H9 (cell line): Measurements from ENCODE around the gene DGCR2. TPM values are rescaled to one million over a fixed set of nuclear protein-coding genes. Genes with fewer than 3 reads are reported as not detected.

ENCODE experiments used
- DNase-seq: peaks from one replicate; pipeline ENCODE4 v3.0.0-alpha.2; 2017
- H2AFZ ChIP-seq: one replicate; pipeline ENCODE4 v1.6.1; 2013; ENCODE audit warnings: mild to moderate bottlenecking, low read length, control low read depth, moderate library complexity
- H2AK5ac ChIP-seq: 2 replicates; pipeline ENCODE4 v1.6.1; 2013; ENCODE audit warnings: low read length, control low read depth, mixed read lengths; ENCODE audit not compliant: insufficient read length
- H2BK120ac ChIP-seq: one replicate; pipeline ENCODE4 v1.6.1; 2013; ENCODE audit warnings: low read depth, mild to moderate bottlenecking, low read length, control low read depth, inconsistent platforms; ENCODE audit not compliant: poor library complexity, severe bottlenecking
- H2BK12ac ChIP-seq: 2 replicates; pipeline ENCODE4 v1.6.1; 2013; ENCODE audit warnings: low read length, control low read depth, mixed read lengths, low read depth; ENCODE audit not compliant: insufficient read length
- H2BK15ac ChIP-seq: 2 replicates; pipeline ENCODE4 v1.6.1; 2013; ENCODE audit warnings: low read depth, low read length, control low read depth
- H2BK20ac ChIP-seq: one replicate; pipeline ENCODE4 v1.6.1; 2013; ENCODE audit warnings: low read depth, mild to moderate bottlenecking, low read length, control low read depth, inconsistent platforms; ENCODE audit not compliant: poor library complexity, severe bottlenecking
- H2BK5ac ChIP-seq: 2 replicates; pipeline ENCODE4 v1.6.1; 2013; ENCODE audit warnings: low read length, control low read depth, mixed read lengths; ENCODE audit not compliant: insufficient read length
- H3K14ac ChIP-seq: 2 replicates; pipeline ENCODE4 v1.6.1; 2013; ENCODE audit warnings: low read length, control low read depth; ENCODE audit not compliant: insufficient read depth
- H3K18ac ChIP-seq: 2 replicates; pipeline ENCODE4 v1.6.1; 2013; ENCODE audit warnings: low read depth, mild to moderate bottlenecking, mixed read lengths, low read length, control low read depth; ENCODE audit not compliant: insufficient read length
- H3K23ac ChIP-seq: 2 replicates; pipeline ENCODE4 v1.6.1; 2013; ENCODE audit warnings: low read length, control low read depth, mixed read lengths, low read depth; ENCODE audit not compliant: insufficient read length
- H3K23me2 ChIP-seq: 2 replicates; pipeline ENCODE4 v1.6.1; 2013; ENCODE audit warnings: low read depth, mild to moderate bottlenecking, mixed read lengths, low read length, control low read depth; ENCODE audit not compliant: insufficient read length, poor library complexity, severe bottlenecking
- H3K27ac ChIP-seq: 2 replicates; pipeline ENCODE4 v1.5.1; 2013; ENCODE audit warnings: low read length, control low read depth, mixed read lengths, low read depth; ENCODE audit not compliant: insufficient read length
- H3K27me3 ChIP-seq: 2 replicates; pipeline ENCODE4 v1.6.1; 2013; ENCODE audit warnings: low read length, control low read depth, inconsistent platforms; ENCODE audit not compliant: insufficient read depth
- H3K4ac ChIP-seq: 2 replicates; pipeline ENCODE4 v1.6.1; 2013; ENCODE audit warnings: low read depth, mild to moderate bottlenecking, control low read depth, inconsistent platforms, low read length, moderate library complexity
- H3K4me1 ChIP-seq: 2 replicates; pipeline ENCODE4 v1.6.1; 2013; ENCODE audit warnings: low read length, control low read depth, inconsistent platforms; ENCODE audit not compliant: insufficient read depth
- H3K4me2 ChIP-seq: 2 replicates; pipeline ENCODE4 v1.6.1; 2013; ENCODE audit warnings: low read length, control low read depth, mixed read lengths; ENCODE audit not compliant: insufficient read length, insufficient read depth
- H3K56ac ChIP-seq: 2 replicates; pipeline ENCODE4 v1.6.1; 2013; ENCODE audit warnings: low read depth, mild to moderate bottlenecking, mixed read lengths, low read length, control low read depth; ENCODE audit not compliant: insufficient read length
- H3K79me1 ChIP-seq: 2 replicates; pipeline ENCODE4 v1.6.1; 2013; ENCODE audit warnings: low read depth, mild to moderate bottlenecking, moderate library complexity, low read length, control low read depth, inconsistent platforms; ENCODE audit not compliant: insufficient read depth, poor library complexity, severe bottlenecking
- H3K79me2 ChIP-seq: 2 replicates; pipeline ENCODE4 v1.6.1; 2013; ENCODE audit warnings: low read length, control low read depth, inconsistent platforms; ENCODE audit not compliant: insufficient read depth
- H3K9ac ChIP-seq: 2 replicates; pipeline ENCODE4 v1.6.1; 2013; ENCODE audit warnings: low read length, control low read depth, mixed read lengths; ENCODE audit not compliant: insufficient read length; ENCODE audit errors: extremely low read depth
- H3K9me3 ChIP-seq: one replicate; pipeline ENCODE4 v1.6.1; 2013; ENCODE audit warnings: low read depth, low read length, inconsistent platforms; ENCODE audit not compliant: control insufficient read depth
- H3T11ph ChIP-seq: one replicate; pipeline ENCODE4 v1.6.1; 2013; ENCODE audit warnings: mild to moderate bottlenecking, low read length, control low read depth, inconsistent platforms
- H4K20me1 ChIP-seq: one replicate; pipeline ENCODE4 v1.6.1; 2013; ENCODE audit not compliant: control insufficient read depth, insufficient read length, insufficient read depth
- H4K5ac ChIP-seq: 2 replicates; pipeline ENCODE4 v1.6.1; 2013; ENCODE audit warnings: low read depth, mild to moderate bottlenecking, mixed read lengths, low read length, control low read depth; ENCODE audit not compliant: insufficient read length
- H4K8ac ChIP-seq: replicated peaks from 2 replicates; pipeline ENCODE4 v1.6.1; 2013; ENCODE audit warnings: low read length, control low read depth, mixed read lengths, low read depth; ENCODE audit not compliant: insufficient read length
- H4K91ac ChIP-seq: 2 replicates; pipeline ENCODE4 v1.6.1; 2013; ENCODE audit warnings: low read depth, mild to moderate bottlenecking, moderate library complexity, mixed read lengths, low read length, control low read depth; ENCODE audit not compliant: insufficient read length
- H3K27ac Mint-ChIP-seq, 3 experiments: 2 replicates in 2 of 3; 3 replicates in 1 of 3; pipeline ENCODE4 v1.8.0; 2020 to 2021; ENCODE audit warnings: mixed read lengths in 3 of 3, mild to moderate bottlenecking in 1 of 3, moderate library complexity in 1 of 3
- H3K27me3 Mint-ChIP-seq: 2 replicates; pipeline ENCODE4 v1.8.0; 2021; ENCODE audit warnings: low read depth, mild to moderate bottlenecking, moderate library complexity, mixed read lengths
- H3K36me3 Mint-ChIP-seq, 3 experiments: 2 replicates in 2 of 3; 3 replicates in 1 of 3; pipeline ENCODE4 v1.8.0; 2020 to 2021; ENCODE audit warnings: low read depth in 3 of 3, mixed read lengths in 3 of 3; ENCODE audit not compliant: insufficient read depth in 1 of 3
- H3K4me1 Mint-ChIP-seq, 2 experiments: 2 replicates each; pipeline ENCODE4 v1.8.0; 2020; ENCODE audit warnings: mixed read lengths in 2 of 2
- H3K4me3 Mint-ChIP-seq, 2 experiments: 2 replicates in 1 of 2; 3 replicates in 1 of 2; pipeline ENCODE4 v1.8.0; 2020 to 2021; ENCODE audit warnings: mild to moderate bottlenecking in 2 of 2, mixed read lengths in 2 of 2, moderate library complexity in 1 of 2
- H3K9me3 Mint-ChIP-seq, 2 experiments: 2 replicates in 1 of 2; 3 replicates in 1 of 2; pipeline ENCODE4 v1.8.0; 2020; ENCODE audit warnings: mild to moderate bottlenecking in 2 of 2, mixed read lengths in 2 of 2, moderate library complexity in 1 of 2
- WGBS: extraction: QIAGEN DNeasy Blood & Tissue Kit; methylation state at CpG from one replicate; pipeline ENCODE4 v1.1.7; 2013; ENCODE audit warnings: missing lambda C conversion rate, low lambda C conversion rate, mixed read lengths; ENCODE audit not compliant: insufficient read length; ENCODE audit errors: extremely low coverage; 5-methylcytosine and 5-hydroxymethylcytosine counted together
- total RNA-seq: library from RNA; stranded (reverse); gene quantifications from 2 replicates; pipeline ENCODE4 v1.2.1, GENCODE V29; 2021
- TF ChIP-seq, protein P1 (sequence below): fragments of 200-600 bp; sonication (generic); conservative IDR thresholded peaks from 3 replicates; pipeline ENCODE4 v1.8.0; 2021; ENCODE audit warnings: antibody characterized with exemption, mild to moderate bottlenecking

The DGCR2 gene
- total RNA-seq, 1 experiment from 2014 or later, result 47.2 TPM

GRCh38 chr22:19114984-19115552 is 7.1 kb downstream of the DGCR2 start:
- Histone ChIP-seq H2AK5ac (no peak overlapping the region), H3K18ac (no peak overlapping the region), H3K23ac (no peak overlapping the region), H4K5ac (no peak overlapping the region), H3K79me1 (peaks cover 6% of the 10 kb centered on the region), H2BK15ac (no peak overlapping the region), H2BK120ac (no peak overlapping the region), H4K91ac (no peak overlapping the region), H3K79me2 (peaks cover 28% of the 10 kb centered on the region; the same call in 1 of the 2 replicates), H3K4me2 (no peak overlapping the region), H2BK20ac (no peak overlapping the region), H3K56ac (no peak overlapping the region), H2BK5ac (no peak overlapping the region), H4K20me1 (peaks cover 2% of the 10 kb centered on the region), H4K8ac (no peak overlapping the region), H3T11ph (no peak overlapping the region), H3K4ac (no peak overlapping the region), H3K14ac (no peak overlapping the region; the same call in 1 of the 2 replicates), H2AFZ (no peak overlapping the region), H3K27me3 (no peaks in the 10 kb centered on the region), H3K9ac (no peak overlapping the region), H3K4me1 (peaks cover 8% of the 10 kb centered on the region; the same call in 1 of the 2 replicates), H3K27ac (no peak overlapping the region), H3K23me2 (no peaks in the 10 kb centered on the region), H2BK12ac (no peak overlapping the region), H3K9me3 (no peaks in the 10 kb centered on the region)
- Mint-ChIP-seq H3K27me3 (no peaks in the 10 kb centered on the region), H3K27ac (peak overlapping the region in 2 of 3 experiments; percentile 77 to 89; a peak in 4 of 7 replicates), H3K36me3 (peaks cover 0 to 4% (median 1%) of the 10 kb centered on the region in 3 experiments; a peak in 2 of 7 replicates), H3K4me3 (peak overlapping the region in 1 of 2 experiments; percentile 27; a peak in 1 of 5 replicates), H3K4me1 (peaks cover 17 to 35% of the 10 kb centered on the region in 2 experiments), H3K9me3 (no peaks in the 10 kb centered on the region)
- DNase-seq, result no peak
- WGBS, result no CpG with 5 or more reads among the region's 4 CpGs
- TF ChIP-seq, protein P1, sequence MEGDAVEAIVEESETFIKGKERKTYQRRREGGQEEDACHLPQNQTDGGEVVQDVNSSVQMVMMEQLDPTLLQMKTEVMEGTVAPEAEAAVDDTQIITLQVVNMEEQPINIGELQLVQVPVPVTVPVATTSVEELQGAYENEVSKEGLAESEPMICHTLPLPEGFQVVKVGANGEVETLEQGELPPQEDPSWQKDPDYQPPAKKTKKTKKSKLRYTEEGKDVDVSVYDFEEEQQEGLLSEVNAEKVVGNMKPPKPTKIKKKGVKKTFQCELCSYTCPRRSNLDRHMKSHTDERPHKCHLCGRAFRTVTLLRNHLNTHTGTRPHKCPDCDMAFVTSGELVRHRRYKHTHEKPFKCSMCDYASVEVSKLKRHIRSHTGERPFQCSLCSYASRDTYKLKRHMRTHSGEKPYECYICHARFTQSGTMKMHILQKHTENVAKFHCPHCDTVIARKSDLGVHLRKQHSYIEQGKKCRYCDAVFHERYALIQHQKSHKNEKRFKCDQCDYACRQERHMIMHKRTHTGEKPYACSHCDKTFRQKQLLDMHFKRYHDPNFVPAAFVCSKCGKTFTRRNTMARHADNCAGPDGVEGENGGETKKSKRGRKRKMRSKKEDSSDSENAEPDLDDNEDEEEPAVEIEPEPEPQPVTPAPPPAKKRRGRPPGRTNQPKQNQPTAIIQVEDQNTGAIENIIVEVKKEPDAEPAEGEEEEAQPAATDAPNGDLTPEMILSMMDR, result no peak
